Measurements from ENCODE around the gene GREM2.

GRCh38 chr1:240582953-240583352, 29.0 kb downstream of the GREM2 start:
- TF ChIP-seq SMC3 (IDR thresholded peaks at IDR 0.05; ENCODE audit: low read depth, low read length) (no peak), CTCF (conservative IDR thresholded peaks at IDR 0.05; ENCODE audit: low read depth, low read length) (no peak)

All from IMR-90 (cell line).